ENCODE results near the gene DPP6. TPM values are rescaled to one million over a fixed set of nuclear protein-coding genes. Genes with fewer than 3 reads are reported as not detected.

Gene DPP6
- total and polyA plus RNA-seq, 2 of the 8 experiments (the other 6 are each of a cell fraction or from before 2014, with no cell fraction given) = 4.7 to 6.8 TPM

DNA sequence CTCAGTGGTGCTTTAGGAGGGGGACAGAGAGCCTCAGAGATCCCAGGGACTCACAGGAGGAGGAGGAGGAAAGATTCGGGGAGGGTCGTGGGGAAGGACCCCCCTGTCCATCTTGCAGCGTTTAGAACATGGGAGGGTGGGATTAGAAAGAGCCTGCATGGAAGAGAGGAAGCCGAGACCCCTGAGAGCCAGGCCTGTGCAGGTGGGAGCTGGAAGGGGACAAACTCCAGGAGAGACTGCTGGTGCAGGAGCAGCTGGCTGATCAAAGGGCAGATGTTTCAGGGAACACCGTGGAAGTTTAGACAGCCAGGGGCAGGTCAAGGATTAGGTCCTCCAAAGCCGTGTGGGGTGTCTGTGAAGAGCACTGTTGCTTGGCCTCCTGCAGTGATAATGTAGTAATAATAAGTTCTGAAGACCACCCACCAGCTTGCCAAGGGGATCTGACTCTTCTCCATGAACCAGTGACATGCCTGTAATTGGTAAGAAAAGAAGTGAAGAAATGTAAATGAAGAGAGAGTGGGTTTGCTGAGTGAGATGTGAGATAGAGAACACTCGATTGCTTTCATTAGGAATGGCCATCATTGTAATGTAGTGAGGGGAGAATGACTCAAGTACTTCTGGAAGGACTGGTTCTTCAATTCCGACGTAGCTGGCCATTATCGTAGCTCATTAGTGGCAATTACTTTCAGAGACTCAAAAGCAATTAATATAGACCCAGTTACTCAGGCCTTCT is 525.1 kb downstream of the DPP6 start:
- no peak overlapping the region for H3K4ac ChIP-seq (replicated peaks; ENCODE audit: insufficient read length, low read depth, low read length)

More for the DNA sequence above, 525.1 kb downstream of the DPP6 start:
- H3K23me2 ChIP-seq (ENCODE audit: low read depth, low read length) = peaks cover 18% of the 10 kb centered on the region; the same call in 1 of the 2 replicates
- H3K14ac ChIP-seq (ENCODE audit: insufficient read length) = no peak overlapping the region
- H3K56ac ChIP-seq (replicated peaks; ENCODE audit: insufficient read length, low read depth, low read length) = no peak overlapping the region
- CTCF ChIA-PET (ENCODE audit: partially characterized antibody) = no interaction called here
- H2AFZ ChIP-seq (ENCODE audit: low read length) = no peak overlapping the region
- H2BK5ac ChIP-seq (ENCODE audit: low read depth, low read length) = no peak overlapping the region
- H3K27ac ChIP-seq (ENCODE audit: low read depth, low read length) = no peak overlapping the region
- POLR2A ChIA-PET (ENCODE audit: partially characterized antibody) = no interaction called here
- peaks cover 3 to 14% of the 10 kb centered on the region in 2 experiments; a peak in 3 of 4 replicates for H3K9me3 ChIP-seq (ENCODE audit: insufficient read depth in 2 of 2, low read depth in 1 of 2, low read length in 1 of 2)
- no peaks in the 10 kb centered on the region for H3K27me3 ChIP-seq (replicated peaks in 1 of 4; ENCODE audit: control insufficient read depth in 3 of 4, extremely low read depth in 1 of 4, insufficient read depth in 3 of 4, low read length in 3 of 4)
- no peaks in the 10 kb centered on the region; a peak in 1 of 8 replicates for H3K36me3 ChIP-seq (ENCODE audit: control insufficient read depth in 2 of 4, insufficient read depth in 4 of 4, low read length in 3 of 4)
- no peak overlapping the region for H3K9ac ChIP-seq (replicated peaks in 1 of 4; ENCODE audit: extremely low read depth in 1 of 4, low read depth in 3 of 4, low read length in 3 of 4)
- H3K23ac ChIP-seq (ENCODE audit: insufficient read length) = no peak overlapping the region
- H4K91ac ChIP-seq (replicated peaks; ENCODE audit: insufficient read length, low read length) = no peak overlapping the region
- no peak overlapping the region for H3K4me2 ChIP-seq (ENCODE audit: insufficient read depth in 1 of 2, low read depth in 2 of 2, low read length in 2 of 2)
- no peak for DNase-seq (ENCODE audit: low read depth in 1 of 2, low spot score in 2 of 2)
- H4K20me1 ChIP-seq (replicated peaks in 1 of 2; ENCODE audit: control insufficient read depth in 1 of 2, insufficient read depth in 2 of 2, low read length in 2 of 2) = peaks cover 1 to 18% of the 10 kb centered on the region in 2 experiments
- H2BK12ac ChIP-seq (ENCODE audit: low read depth, low read length) = no peak overlapping the region
- peaks cover 0 to 3% of the 10 kb centered on the region in 2 experiments; a peak in 1 of 4 replicates for H3K79me2 ChIP-seq (ENCODE audit: control insufficient read depth in 1 of 2, insufficient read depth in 2 of 2, low read length in 2 of 2)
- no peaks in the 10 kb centered on the region; a peak in 1 of 7 replicates for H3K4me1 ChIP-seq (replicated peaks in 1 of 4; ENCODE audit: control insufficient read depth in 3 of 4, insufficient read depth in 4 of 4, low read length in 3 of 4)
- H3K4me3 ChIP-seq (ENCODE audit: extremely low read depth in 1 of 4, insufficient read depth in 2 of 4, low read depth in 3 of 4, low read length in 4 of 4) = no peak overlapping the region
- no peak overlapping the region for H4K8ac ChIP-seq (ENCODE audit: extremely low read depth, insufficient read depth, low read length)
- H2BK20ac ChIP-seq (ENCODE audit: low read length) = no peak overlapping the region
- no peak overlapping the region for H2BK15ac ChIP-seq (ENCODE audit: low read length)
- H2BK120ac ChIP-seq (replicated peaks; ENCODE audit: low read depth, low read length) = no peak overlapping the region
- H3K18ac ChIP-seq (ENCODE audit: extremely low read depth, low read length) = no peak overlapping the region
- TF ChIP-seq, protein P1, sequence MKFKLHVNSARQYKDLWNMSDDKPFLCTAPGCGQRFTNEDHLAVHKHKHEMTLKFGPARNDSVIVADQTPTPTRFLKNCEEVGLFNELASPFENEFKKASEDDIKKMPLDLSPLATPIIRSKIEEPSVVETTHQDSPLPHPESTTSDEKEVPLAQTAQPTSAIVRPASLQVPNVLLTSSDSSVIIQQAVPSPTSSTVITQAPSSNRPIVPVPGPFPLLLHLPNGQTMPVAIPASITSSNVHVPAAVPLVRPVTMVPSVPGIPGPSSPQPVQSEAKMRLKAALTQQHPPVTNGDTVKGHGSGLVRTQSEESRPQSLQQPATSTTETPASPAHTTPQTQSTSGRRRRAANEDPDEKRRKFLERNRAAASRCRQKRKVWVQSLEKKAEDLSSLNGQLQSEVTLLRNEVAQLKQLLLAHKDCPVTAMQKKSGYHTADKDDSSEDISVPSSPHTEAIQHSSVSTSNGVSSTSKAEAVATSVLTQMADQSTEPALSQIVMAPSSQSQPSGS (IDR thresholded peaks at IDR 0.05; ENCODE audit: low read length) = no peak
- TF ChIP-seq SP4 (IDR thresholded peaks at IDR 0.05; ENCODE audit: low read length) (no peak), TCF12 (IDR thresholded peaks at IDR 0.05; ENCODE audit: low read depth, low read length) (no peak), BCL11A (IDR thresholded peaks at IDR 0.05; ENCODE audit: low read depth in 2 of 2, low read length in 2 of 2) (no peak), BACH1 (IDR thresholded peaks at IDR 0.05; ENCODE audit: low read length) (no peak), CREB1 (IDR thresholded peaks at IDR 0.05) (no peak), GABPA (IDR thresholded peaks at IDR 0.05; ENCODE audit: borderline replicate concordance, insufficient read depth, low read length) (no peak)
- TF ChIP-seq, protein P2, sequence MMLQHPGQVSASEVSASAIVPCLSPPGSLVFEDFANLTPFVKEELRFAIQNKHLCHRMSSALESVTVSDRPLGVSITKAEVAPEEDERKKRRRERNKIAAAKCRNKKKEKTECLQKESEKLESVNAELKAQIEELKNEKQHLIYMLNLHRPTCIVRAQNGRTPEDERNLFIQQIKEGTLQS (IDR thresholded peaks at IDR 0.05; ENCODE audit: insufficient read depth, low read depth, low read length) = no peak
- WGBS, 2 experiments (ENCODE audit: extremely low coverage in 1 of 2, insufficient coverage in 1 of 2, insufficient read length in 1 of 2, insufficient replicate concordance in 2 of 2, low coverage in 1 of 2, low lambda C conversion rate in 2 of 2, missing lambda C conversion rate in 1 of 2) = 89% methylated on average over 9 of the region's 10 CpGs; no CpG with 5 or more reads in 1 of the 2 experiments
- no peak for FAIRE-seq
- peaks cover 7% of the 10 kb centered on the region for H3K79me1 ChIP-seq (ENCODE audit: low read depth, low read length)
- no peak overlapping the region for H2AK5ac ChIP-seq (ENCODE audit: low read depth, low read length)
- H4K5ac ChIP-seq (ENCODE audit: insufficient read length, low read depth, low read length) = no peak overlapping the region
